AG04450 (cell line): Measurements from ENCODE around the gene TUBA3C. TPM values are rescaled to one million over a fixed set of nuclear protein-coding genes. Genes with fewer than 3 reads are reported as not detected.

Experiments
- CTCF ChIA-PET: fragments of 300-600, 350-600 bp; formaldehyde crosslinking; extraction: SDS; loops from one replicate; lab custom pipeline; 2022; ENCODE audit warnings: antibody characterized with exemption, inconsistent platforms; lab: Charles Lee
- POLR2A ChIA-PET: fragments of 350-600 bp; formaldehyde crosslinking; extraction: SDS; loops from one replicate; lab custom pipeline; 2021; ENCODE audit warnings: antibody characterized with exemption, inconsistent platforms; lab: Yijun Ruan, JAX
- DNase-seq: peaks from one replicate; pipeline ENCODE4 v3.0.0-alpha.2; 2011; ENCODE audit warnings: low read depth, low spot score
- H3K27ac ChIP-seq: one replicate; pipeline ENCODE4 v1.5.1; 2012; ENCODE audit warnings: low read depth, low read length, control low read depth
- H3K27me3 ChIP-seq: one replicate; pipeline ENCODE4 v1.6.0; 2012; ENCODE audit warnings: low read length; ENCODE audit not compliant: control insufficient read depth, insufficient read depth
- H3K4me3 ChIP-seq: 2 replicates; pipeline ENCODE4 v1.5.1; 2011; ENCODE audit warnings: mild to moderate bottlenecking, low read depth, low read length, control low read depth
- H3K9me3 ChIP-seq: 2 replicates; pipeline ENCODE4 v1.5.1; 2012; ENCODE audit warnings: low read length; ENCODE audit not compliant: control insufficient read depth, insufficient read depth
- polyA plus RNA-seq: library from polyadenylated mRNA; depleted of rRNA; stranded (reverse); fragments of >200 nt; gene quantifications from 2 replicates; pipeline ENCODE4 v1.2.3, GENCODE V29; 2011
- TF ChIP-seq, protein P1 (sequence below): IDR thresholded peaks from 2 replicates; pipeline ENCODE4 v1.5.1; 2011; ENCODE audit warnings: low read depth, low read length, control low read depth, inconsistent platforms

Gene TUBA3C
- polyA plus RNA-seq, 1 experiment, result not detected

DNA sequence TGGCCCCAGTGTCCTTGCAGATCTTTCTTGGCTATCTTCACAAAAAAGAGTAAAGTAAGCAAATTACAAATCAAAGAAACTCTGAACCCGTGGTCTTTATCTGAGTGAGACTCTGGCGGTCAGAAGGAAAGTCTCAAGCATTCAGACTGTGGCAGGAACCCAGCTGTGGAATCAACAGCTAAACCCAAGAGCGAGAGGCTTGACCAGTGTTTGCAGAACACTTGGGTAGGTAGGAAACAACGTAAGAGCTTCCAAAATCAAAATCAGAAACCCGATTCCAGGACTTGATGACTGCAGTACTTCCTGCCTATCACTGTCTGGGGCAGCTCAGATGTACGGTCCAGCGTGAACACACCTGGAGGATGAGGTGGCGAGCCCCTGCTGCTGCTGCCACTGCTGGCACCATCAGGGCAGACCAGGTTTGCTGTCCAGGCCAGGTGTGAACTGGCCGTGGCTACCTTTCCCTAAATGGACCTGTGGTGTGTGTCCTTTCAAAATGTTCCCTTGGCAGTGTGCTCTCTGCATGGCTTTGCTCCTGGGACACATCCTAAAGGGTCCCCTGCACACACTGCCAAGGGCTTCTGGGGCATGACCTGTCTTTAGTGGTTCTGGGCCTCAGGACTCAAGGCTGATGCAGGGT is 9.5 kb downstream of the TUBA3C start:
- CTCF ChIA-PET, result no interaction called here
- no peak overlapping the region for H3K4me3 ChIP-seq
- TF ChIP-seq, protein P1, sequence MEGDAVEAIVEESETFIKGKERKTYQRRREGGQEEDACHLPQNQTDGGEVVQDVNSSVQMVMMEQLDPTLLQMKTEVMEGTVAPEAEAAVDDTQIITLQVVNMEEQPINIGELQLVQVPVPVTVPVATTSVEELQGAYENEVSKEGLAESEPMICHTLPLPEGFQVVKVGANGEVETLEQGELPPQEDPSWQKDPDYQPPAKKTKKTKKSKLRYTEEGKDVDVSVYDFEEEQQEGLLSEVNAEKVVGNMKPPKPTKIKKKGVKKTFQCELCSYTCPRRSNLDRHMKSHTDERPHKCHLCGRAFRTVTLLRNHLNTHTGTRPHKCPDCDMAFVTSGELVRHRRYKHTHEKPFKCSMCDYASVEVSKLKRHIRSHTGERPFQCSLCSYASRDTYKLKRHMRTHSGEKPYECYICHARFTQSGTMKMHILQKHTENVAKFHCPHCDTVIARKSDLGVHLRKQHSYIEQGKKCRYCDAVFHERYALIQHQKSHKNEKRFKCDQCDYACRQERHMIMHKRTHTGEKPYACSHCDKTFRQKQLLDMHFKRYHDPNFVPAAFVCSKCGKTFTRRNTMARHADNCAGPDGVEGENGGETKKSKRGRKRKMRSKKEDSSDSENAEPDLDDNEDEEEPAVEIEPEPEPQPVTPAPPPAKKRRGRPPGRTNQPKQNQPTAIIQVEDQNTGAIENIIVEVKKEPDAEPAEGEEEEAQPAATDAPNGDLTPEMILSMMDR, result no peak

DNA sequence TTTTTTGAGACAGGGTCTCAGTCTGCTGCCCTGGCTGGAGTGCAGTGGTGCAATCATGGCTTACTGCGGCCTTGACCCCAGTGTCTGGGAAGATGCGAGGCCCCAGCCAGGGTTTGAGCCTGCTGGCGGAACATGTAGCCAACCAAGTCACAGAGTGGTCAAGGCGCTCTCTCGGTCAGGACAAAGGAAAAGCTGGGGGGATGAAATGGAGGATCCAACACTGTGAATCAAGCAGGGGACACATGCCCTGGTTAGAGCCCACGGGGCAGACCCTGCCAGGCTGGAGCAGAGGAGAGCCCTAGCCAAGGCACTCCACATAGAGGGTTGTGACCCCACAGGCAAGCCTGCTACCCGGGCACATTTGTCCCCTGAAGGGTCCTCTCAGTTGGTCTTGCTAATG is 10.1 kb downstream of the TUBA3C start:
- ChIA-PET POLR2A (no interaction called here), CTCF (no interaction called here)
- H3K9me3 ChIP-seq, result peaks cover 85% of the 10 kb centered on the region
- TF ChIP-seq, protein P1, result no peak
- no peak overlapping the region for H3K4me3 ChIP-seq
- no peak for DNase-seq
- no peak overlapping the region for H3K27ac ChIP-seq
- H3K27me3 ChIP-seq, result no peaks in the 10 kb centered on the region

More for the DNA sequence above, 9.5 kb downstream of the TUBA3C start:
- POLR2A ChIA-PET, result no interaction called here
- Histone ChIP-seq H3K27me3 (no peaks in the 10 kb centered on the region), H3K27ac (no peak overlapping the region), H3K9me3 (peaks cover 85% of the 10 kb centered on the region)
- no peak for DNase-seq

DNA sequence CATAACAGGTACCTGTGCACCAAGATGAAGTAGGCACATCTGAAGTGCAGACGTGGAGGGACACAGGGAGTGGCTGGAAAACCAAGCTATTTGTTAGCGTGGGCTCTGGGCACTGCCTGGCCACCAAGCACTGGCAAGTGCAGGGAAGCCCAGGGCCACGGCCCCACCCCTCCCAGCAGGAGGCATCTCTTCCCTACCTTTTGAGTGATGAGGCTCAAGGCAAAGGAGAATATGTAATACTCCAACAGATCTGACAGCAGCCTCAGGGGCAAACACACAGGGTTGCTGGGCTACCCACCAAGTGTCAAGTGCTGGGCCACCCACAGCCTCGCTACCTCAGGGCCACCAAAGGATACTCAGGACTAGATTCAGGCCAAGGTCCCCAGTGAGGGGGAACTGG is 11.6 kb downstream of the TUBA3C start:
- Histone ChIP-seq H3K4me3 (no peak overlapping the region), H3K9me3 (peaks cover 75% of the 10 kb centered on the region), H3K27me3 (no peaks in the 10 kb centered on the region), H3K27ac (no peak overlapping the region)
- CTCF ChIA-PET, result no interaction called here
- POLR2A ChIA-PET, result no interaction called here
- TF ChIP-seq, protein P1, result no peak
- DNase-seq, result no peak

DNA sequence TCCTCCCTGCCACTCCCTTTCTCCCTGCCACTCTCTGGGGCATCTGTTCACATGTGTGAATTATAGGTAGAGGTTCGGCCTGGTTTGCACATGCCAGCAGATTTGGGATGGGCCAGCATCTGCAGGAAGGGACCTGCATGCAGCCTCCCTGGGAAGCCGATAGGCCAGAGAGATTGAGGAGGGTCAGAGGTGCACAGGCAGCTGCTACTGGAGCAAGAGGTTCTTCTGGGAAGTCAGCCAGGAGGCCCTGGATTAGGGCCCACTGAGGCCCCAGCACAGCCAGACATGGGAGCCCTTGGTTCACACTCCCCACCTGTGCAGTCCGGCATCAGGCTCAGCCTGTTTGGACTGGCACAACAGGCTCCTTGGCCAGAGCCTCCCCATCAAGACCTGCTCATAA is 12.1 kb downstream of the TUBA3C start:
- H3K27me3 ChIP-seq, result no peaks in the 10 kb centered on the region
- no peak for DNase-seq
- ChIA-PET CTCF (no interaction called here), POLR2A (no interaction called here)
- no peak overlapping the region for H3K4me3 ChIP-seq
- no peak overlapping the region for H3K27ac ChIP-seq
- H3K9me3 ChIP-seq, result peaks cover 79% of the 10 kb centered on the region
- TF ChIP-seq, protein P1, result no peak

DNA sequence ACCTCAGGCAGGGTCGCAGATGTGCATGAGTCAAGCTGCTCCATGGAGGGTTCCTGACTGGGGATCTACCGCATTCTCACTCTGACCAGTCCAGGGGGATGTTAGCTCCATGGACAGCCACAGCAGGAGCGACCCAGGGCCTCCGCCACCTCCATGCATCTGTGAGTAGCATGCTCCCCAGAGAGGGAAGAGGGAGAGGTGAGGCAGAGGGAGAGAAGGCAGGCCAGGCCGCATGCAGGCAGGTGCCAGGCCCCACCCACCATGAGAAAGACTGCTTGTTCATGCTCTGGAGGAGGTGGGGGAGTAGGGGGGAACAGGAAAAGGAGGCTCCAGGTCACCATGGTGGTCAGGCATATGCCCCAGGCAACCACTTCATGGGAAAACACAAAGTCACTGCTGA is 20.3 kb downstream of the TUBA3C start:
- ChIA-PET POLR2A (no interaction called here), CTCF (no interaction called here)
- DNase-seq, result no peak
- H3K27me3 ChIP-seq, result no peaks in the 10 kb centered on the region
- peaks cover 75% of the 10 kb centered on the region for H3K9me3 ChIP-seq
- H3K4me3 ChIP-seq, result no peak overlapping the region
- no peak overlapping the region for H3K27ac ChIP-seq
- TF ChIP-seq, protein P1, result no peak
